Epithelial cell of proximal tubule (primary cell): ENCODE measurements around the gene ALDH3A2. TPM values are rescaled to one million over a fixed set of nuclear protein-coding genes. Genes with fewer than 3 reads are reported as not detected.

ENCODE experiments used
- DNase-seq: peaks from one replicate; pipeline ENCODE4 v3.0.0-alpha.2; 2011; ENCODE audit warnings: low read depth
- H3K4me3 ChIP-seq: 2 replicates; pipeline ENCODE4 v1.5.1; 2011; ENCODE audit warnings: low read depth, mild to moderate bottlenecking, low read length
- total RNA-seq: library from RNA; depleted of rRNA; stranded (reverse); fragments of >200 nt; gene quantifications from 2 replicates; pipeline ENCODE4 v1.2.3, GENCODE V29; 2015
- TF ChIP-seq, protein P1 (sequence below): conservative IDR thresholded peaks from 2 replicates; pipeline ENCODE4 v1.5.1; 2012; ENCODE audit warnings: low read depth, mild to moderate bottlenecking, low read length

Gene ALDH3A2
- 27.5 and 30.9 TPM in 2 replicates for total RNA-seq

GRCh38 chr17:19648475-19649273 is at the start of gene ALDH3A2:
TSS of gene ALDH3A2 (plus strand) at chr17:19648751. CDS start at chr17:19648972, 221 bp downstream.
- no peak for DNase-seq
- TF ChIP-seq, protein P1, sequence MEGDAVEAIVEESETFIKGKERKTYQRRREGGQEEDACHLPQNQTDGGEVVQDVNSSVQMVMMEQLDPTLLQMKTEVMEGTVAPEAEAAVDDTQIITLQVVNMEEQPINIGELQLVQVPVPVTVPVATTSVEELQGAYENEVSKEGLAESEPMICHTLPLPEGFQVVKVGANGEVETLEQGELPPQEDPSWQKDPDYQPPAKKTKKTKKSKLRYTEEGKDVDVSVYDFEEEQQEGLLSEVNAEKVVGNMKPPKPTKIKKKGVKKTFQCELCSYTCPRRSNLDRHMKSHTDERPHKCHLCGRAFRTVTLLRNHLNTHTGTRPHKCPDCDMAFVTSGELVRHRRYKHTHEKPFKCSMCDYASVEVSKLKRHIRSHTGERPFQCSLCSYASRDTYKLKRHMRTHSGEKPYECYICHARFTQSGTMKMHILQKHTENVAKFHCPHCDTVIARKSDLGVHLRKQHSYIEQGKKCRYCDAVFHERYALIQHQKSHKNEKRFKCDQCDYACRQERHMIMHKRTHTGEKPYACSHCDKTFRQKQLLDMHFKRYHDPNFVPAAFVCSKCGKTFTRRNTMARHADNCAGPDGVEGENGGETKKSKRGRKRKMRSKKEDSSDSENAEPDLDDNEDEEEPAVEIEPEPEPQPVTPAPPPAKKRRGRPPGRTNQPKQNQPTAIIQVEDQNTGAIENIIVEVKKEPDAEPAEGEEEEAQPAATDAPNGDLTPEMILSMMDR, result peak; percentile 36
- H3K4me3 ChIP-seq, result peak within 1 kb of the TSS; percentile 76

GRCh38 chr17:19610311-19610710 is 38.2 kb upstream of the ALDH3A2 start:
- TF ChIP-seq, protein P1, result no peak
- H3K4me3 ChIP-seq, result no peak overlapping the region

DNA sequence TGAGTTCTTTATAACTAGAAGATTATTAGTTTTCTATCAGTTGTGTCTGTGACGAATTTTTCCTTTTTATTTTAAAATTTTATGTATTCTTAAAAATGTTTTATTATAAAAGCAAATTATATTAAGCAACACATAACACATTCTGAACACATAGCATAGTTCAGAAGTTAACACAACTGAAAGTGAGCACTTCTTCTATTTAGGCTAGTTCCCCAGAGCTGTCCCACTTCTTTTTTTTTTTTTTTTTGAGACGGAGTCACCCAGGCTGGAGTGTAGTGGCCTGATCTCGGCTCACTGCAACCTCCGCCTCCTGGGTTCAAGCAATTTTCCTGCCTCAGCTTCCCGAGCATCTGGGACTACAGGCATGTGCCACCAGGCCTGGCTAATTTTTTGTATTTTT is 37.7 kb upstream of the ALDH3A2 start:
- no peak overlapping the region for H3K4me3 ChIP-seq
- TF ChIP-seq, protein P1, result no peak
- DNase-seq, result no peak

More at GRCh38 chr17:19610311-19610710, 38.2 kb upstream of the ALDH3A2 start:
- DNase-seq, result no peak

- no peak overlapping the region for H3K4me3 ChIP-seq
- TF ChIP-seq, protein P1, result no peak
Measured at GRCh38 chr17:19613979-19614378, 34.6 kb upstream of the ALDH3A2 start.

DNA sequence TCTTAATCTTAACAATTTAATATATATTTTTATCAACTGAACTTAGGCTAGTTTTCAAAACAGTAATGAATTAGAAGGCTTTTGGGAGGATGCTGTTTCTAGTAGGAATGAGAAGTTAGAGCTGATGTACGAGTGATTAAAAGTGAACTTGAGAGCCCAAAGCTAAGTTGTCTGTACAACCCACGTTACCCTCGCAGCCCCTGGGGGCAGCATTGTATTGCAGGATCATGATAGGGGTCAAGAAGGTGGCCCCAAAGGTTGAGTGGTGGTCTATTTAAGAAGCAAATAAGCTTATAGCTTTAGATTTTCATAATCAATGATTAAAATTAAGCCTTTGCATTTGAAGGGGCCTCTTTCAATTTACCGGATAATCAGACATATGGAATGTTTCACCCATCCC is 33.7 kb upstream of the ALDH3A2 start:
- DNase-seq, result no peak
- TF ChIP-seq, protein P1, result no peak
- no peak overlapping the region for H3K4me3 ChIP-seq

More at GRCh38 chr17:19613979-19614378, 34.6 kb upstream of the ALDH3A2 start:
- no peak for DNase-seq

- no peak overlapping the region for H3K4me3 ChIP-seq
- TF ChIP-seq, protein P1, result no peak
- DNase-seq, result no peak
Measured at GRCh38 chr17:19618015-19618414, 30.5 kb upstream of the ALDH3A2 start.
